ENCODE data around the gene BTBD1.

The BTBD1 gene

GRCh38 chr15:83107841-83108181 is 40.8 kb upstream of the BTBD1 start:
- CTCF ChIA-PET, result interaction anchor here (1.5 kb wide), 1 partner anchor 96 kb away, joined by 4 read pairs; the partner anchor contains the start of gene C15orf40
- POLR2A ChIA-PET, result interaction anchor here (1.0 kb wide), 1 partner anchor 41 kb away, joined by 3 read pairs; the partner anchor contains the start of gene BTBD1
- no peak for TF ChIP-seq CTCF (IDR thresholded peaks at IDR 0.05; ENCODE audit: insufficient read depth, low read length, missing control alignments)
- no peak for DNase-seq (ENCODE audit: low read depth, low spot score)
- peak overlapping the region; percentile 56 for H3K4me3 ChIP-seq (ENCODE audit: low read depth, low read length)

GRCh38 chr15:83106994-83107840 is 40.2 kb upstream of the BTBD1 start, which contains the start of gene TM6SF1:
Gene TM6SF1 (plus strand): TSS chr15:83107645. CDS start chr15:83107681, 36 bp downstream.
- H3K4me3 ChIP-seq (ENCODE audit: low read depth, low read length), result peak within 1 kb of the TSS; percentile 56
- no peak for DNase-seq (ENCODE audit: low read depth, low spot score)
- no peak for TF ChIP-seq CTCF (IDR thresholded peaks at IDR 0.05; ENCODE audit: insufficient read depth, low read length, missing control alignments)
- CTCF ChIA-PET, result interaction anchor here (1.2 kb wide), 1 partner anchor 9 kb away, joined by 5 read pairs; no protein-coding TSS in a partner anchor
- POLR2A ChIA-PET, result interaction anchor here (0.7 to 1.0 kb wide), 2 partner anchors 40 to 338 kb away, joined by 3 read pairs; partner anchors contain the start of gene BTBD1

GRCh38 chr15:83105440-83105839 is 38.4 kb upstream of the BTBD1 start:
- no peak overlapping the region for H3K4me3 ChIP-seq (ENCODE audit: low read depth, low read length)
- ChIA-PET CTCF (no interaction called here), POLR2A (no interaction called here)
- DNase-seq (ENCODE audit: low read depth, low spot score), result no peak
- TF ChIP-seq CTCF (IDR thresholded peaks at IDR 0.05; ENCODE audit: insufficient read depth, low read length, missing control alignments), result no peak

- TF ChIP-seq CTCF (IDR thresholded peaks at IDR 0.05; ENCODE audit: insufficient read depth, low read length, missing control alignments), result no peak
- POLR2A ChIA-PET, result no interaction called here
- CTCF ChIA-PET, result interaction anchor here (0.7 kb wide), 1 partner anchor 93 kb away, joined by 3 read pairs; the partner anchor contains the start of gene C15orf40
- DNase-seq (ENCODE audit: low read depth, low spot score), result no peak
- no peak overlapping the region for H3K4me3 ChIP-seq (ENCODE audit: low read depth, low read length)
These were observed 37.1 kb upstream of the BTBD1 start for GRCh38 chr15:83104141-83104540.

GRCh38 chr15:83102346-83102745 is 35.3 kb upstream of the BTBD1 start:
- CTCF ChIA-PET, result no interaction called here

More at GRCh38 chr15:83102346-83102745, 35.3 kb upstream of the BTBD1 start:
- DNase-seq (ENCODE audit: low read depth, low spot score), result no peak
- no peak overlapping the region for H3K4me3 ChIP-seq (ENCODE audit: low read depth, low read length)
- TF ChIP-seq CTCF (IDR thresholded peaks at IDR 0.05; ENCODE audit: insufficient read depth, low read length, missing control alignments), result no peak
- POLR2A ChIA-PET, result no interaction called here

Data from AG04449 (cell line).